ENCODE data around the gene RBP4. TPM values are rescaled to one million over a fixed set of nuclear protein-coding genes. Genes with fewer than 3 reads are reported as not detected.

Gene RBP4
- total and polyA plus RNA-seq, 4 donors, result 2.3 to 8.6 (median 5.5) TPM

DNA sequence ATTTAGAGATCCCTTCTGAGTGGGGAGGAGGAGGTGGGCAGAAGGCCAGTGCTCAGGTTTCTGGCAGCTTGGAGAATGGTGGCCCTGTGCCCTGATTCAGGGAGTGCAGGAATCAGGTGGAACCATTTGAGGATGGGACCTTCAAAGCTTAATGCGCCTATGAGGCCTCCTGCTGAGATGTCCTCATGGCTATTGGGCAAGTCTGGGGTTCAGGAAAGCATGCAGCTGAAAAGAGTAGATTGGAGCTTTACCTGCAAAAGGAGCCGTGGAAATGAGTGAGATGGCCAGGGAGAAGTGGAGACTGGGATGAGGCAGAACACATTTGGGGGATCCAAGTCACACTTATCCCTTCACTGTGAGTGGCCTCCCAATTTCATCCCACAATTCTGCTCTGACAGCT, 28.4 kb downstream of the RBP4 start:
- Histone ChIP-seq H3K36me3 (ENCODE audit: control insufficient read depth, insufficient read depth, low read length) (no peaks in the 10 kb centered on the region), H3K4me3 (ENCODE audit: low read depth, low read length) (no peak overlapping the region), H3K27ac (ENCODE audit: low read depth, low read length) (no peak overlapping the region), H3K9me3 (ENCODE audit: control insufficient read depth, insufficient read depth, low read length) (no peaks in the 10 kb centered on the region), H3K4me1 (ENCODE audit: control insufficient read depth, insufficient read depth, low read length) (peaks cover 9% of the 10 kb centered on the region), H3K27me3 (ENCODE audit: control insufficient read depth, insufficient read depth, low read length) (peaks cover 20% of the 10 kb centered on the region)
- DNase-seq (ENCODE audit: low read depth in 4 of 6, low spot score in 6 of 6), result no peak
- WGBS (ENCODE audit: insufficient coverage), result 97% methylated on average over 2 of the region's 2 CpGs

DNA sequence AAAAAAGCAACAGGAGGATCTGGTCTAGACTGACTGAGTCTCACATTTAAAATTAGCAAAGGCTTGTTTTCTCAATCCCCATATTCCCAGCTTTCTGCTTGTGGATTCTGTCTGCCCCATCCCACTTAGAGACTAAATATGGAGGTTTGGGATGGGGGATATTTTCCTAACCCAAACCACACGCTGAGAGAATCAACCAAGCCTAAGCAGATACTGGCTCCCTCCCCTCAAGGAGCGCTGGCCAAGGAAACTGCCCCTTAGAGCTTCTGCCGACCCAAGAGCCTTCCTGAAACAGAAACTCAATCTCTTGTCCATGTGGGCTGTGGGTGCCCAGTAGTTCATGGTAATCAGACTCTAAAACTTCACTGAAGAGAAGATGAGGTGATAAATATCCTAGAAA, 30.7 kb downstream of the RBP4 start:
- no peak for DNase-seq (ENCODE audit: low read depth in 4 of 6, low spot score in 6 of 6)
- Histone ChIP-seq H3K27me3 (ENCODE audit: control insufficient read depth, insufficient read depth, low read length) (peaks cover 40% of the 10 kb centered on the region), H3K9me3 (ENCODE audit: control insufficient read depth, insufficient read depth, low read length) (no peaks in the 10 kb centered on the region), H3K36me3 (ENCODE audit: control insufficient read depth, insufficient read depth, low read length) (no peaks in the 10 kb centered on the region), H3K4me1 (ENCODE audit: control insufficient read depth, insufficient read depth, low read length) (peaks cover 18% of the 10 kb centered on the region), H3K4me3 (ENCODE audit: low read depth, low read length) (no peak overlapping the region), H3K27ac (ENCODE audit: low read depth, low read length) (no peak overlapping the region)
- 33% methylated on average over 1 of the region's 3 CpGs for WGBS (ENCODE audit: insufficient coverage)

DNA sequence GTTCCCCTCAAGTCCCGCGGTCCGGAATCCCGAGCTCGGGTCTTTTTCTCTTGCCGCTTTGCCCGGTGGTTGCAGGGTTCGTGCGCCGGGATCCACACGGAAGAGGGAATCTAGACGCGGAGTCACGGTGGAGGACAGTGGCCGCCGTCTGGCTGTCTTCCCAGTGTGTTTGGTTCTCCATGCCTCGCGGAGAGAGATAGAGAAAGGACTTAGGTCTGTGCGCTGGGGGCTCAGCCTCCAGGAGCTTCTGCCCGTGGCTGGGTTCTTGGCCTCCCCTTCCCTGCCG, 33.0 kb downstream of the RBP4 start:
- no peak overlapping the region for H3K4me3 ChIP-seq (ENCODE audit: low read depth, low read length)
- H3K27me3 ChIP-seq (ENCODE audit: control insufficient read depth, insufficient read depth, low read length), result peaks cover 42% of the 10 kb centered on the region
- 3% methylated on average over 17 of the region's 21 CpGs for WGBS (ENCODE audit: insufficient coverage)
- no peaks in the 10 kb centered on the region for H3K36me3 ChIP-seq (ENCODE audit: control insufficient read depth, insufficient read depth, low read length)
- H3K4me1 ChIP-seq (ENCODE audit: control insufficient read depth, insufficient read depth, low read length), result peaks cover 17% of the 10 kb centered on the region
- no peaks in the 10 kb centered on the region for H3K9me3 ChIP-seq (ENCODE audit: control insufficient read depth, insufficient read depth, low read length)
- no peak overlapping the region for H3K27ac ChIP-seq (ENCODE audit: low read depth, low read length)
- no peak for DNase-seq (ENCODE audit: low read depth in 4 of 6, low spot score in 6 of 6)

DNA sequence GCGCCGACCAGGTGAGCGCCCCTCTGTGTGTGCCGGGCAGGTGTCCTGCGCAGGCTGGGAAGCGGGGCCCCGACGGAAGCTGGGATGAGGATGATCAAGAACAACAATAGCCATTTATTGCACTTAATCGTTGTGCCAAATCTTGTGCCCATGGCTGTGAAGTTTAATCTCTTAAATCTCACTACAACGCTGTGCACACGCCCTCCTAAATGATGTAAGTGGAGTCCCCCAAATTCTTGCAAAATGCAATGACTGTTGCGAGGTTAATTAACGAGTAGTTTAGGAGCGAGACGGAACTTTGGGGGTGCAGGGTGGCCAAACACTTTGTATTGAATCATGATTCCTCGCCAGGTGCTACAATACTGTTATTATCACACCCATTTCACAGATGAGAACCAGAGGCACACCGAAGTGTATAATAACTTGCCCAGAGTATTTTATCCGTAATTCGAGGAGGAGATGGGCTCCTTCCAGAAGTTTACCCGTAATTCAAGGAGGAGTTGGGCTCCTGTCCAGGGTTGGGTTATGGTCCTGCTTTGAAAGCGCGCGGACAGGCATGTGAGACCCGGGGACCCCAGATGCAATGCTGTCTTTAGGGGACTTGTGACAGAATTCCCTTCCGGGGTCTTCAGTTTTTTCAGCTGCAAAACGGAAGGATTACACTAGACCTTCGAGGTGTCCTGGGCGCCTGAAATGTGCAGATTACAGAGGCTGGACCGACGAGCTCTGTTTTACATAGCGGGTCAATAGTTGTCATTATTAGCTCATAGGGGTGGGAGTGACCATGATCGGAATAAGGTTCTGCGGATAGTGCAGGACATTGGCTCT, 33.5 kb downstream of the RBP4 start:
- Histone ChIP-seq H3K4me1 (ENCODE audit: control insufficient read depth, insufficient read depth, low read length) (peaks cover 13% of the 10 kb centered on the region), H3K9me3 (ENCODE audit: control insufficient read depth, insufficient read depth, low read length) (no peaks in the 10 kb centered on the region), H3K4me3 (ENCODE audit: low read depth, low read length) (no peak overlapping the region), H3K36me3 (ENCODE audit: control insufficient read depth, insufficient read depth, low read length) (no peaks in the 10 kb centered on the region), H3K27ac (ENCODE audit: low read depth, low read length) (no peak overlapping the region), H3K27me3 (ENCODE audit: control insufficient read depth, insufficient read depth, low read length) (peaks cover 42% of the 10 kb centered on the region)
- WGBS (ENCODE audit: insufficient coverage), result 14% methylated on average over 24 of the region's 33 CpGs
- no peak for DNase-seq (ENCODE audit: low read depth in 4 of 6, low spot score in 6 of 6)

DNA sequence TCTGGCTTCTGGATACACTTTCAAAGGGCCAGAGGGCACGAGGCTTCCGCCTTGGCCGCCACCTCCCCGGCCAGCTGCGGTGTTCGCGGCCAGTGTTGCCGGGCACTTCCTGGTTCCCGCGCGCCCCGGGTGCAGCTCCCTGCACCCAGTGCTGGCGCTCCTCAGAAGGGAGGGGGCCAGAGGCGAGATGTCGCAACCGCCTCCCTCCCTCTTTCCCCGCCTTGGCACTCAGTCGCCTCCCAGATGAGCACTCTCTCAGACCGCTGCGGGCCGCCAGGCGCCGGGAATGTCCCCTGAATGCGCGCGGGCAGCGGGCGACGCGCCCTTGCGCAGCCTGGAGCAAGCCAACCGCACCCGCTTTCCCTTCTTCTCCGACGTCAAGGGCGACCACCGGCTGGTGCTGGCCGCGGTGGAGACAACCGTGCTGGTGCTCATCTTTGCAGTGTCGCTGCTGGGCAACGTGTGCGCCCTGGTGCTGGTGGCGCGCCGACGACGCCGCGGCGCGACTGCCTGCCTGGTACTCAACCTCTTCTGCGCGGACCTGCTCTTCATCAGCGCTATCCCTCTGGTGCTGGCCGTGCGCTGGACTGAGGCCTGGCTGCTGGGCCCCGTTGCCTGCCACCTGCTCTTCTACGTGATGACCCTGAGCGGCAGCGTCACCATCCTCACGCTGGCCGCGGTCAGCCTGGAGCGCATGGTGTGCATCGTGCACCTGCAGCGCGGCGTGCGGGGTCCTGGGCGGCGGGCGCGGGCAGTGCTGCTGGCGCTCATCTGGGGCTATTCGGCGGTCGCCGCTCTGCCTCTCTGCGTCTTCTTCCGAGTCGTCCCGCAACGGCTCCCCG, 34.4 kb downstream of the RBP4 start, which contains the start of gene FFAR4:
Gene FFAR4 (plus strand): TSS at position 231 of the 842 bp plus-strand sequence. CDS start 56 bp downstream, at position 287.
- H3K27ac ChIP-seq (ENCODE audit: low read depth, low read length), result no peak within 1 kb of the TSS
- H3K4me1 ChIP-seq (ENCODE audit: control insufficient read depth, insufficient read depth, low read length), result peaks cover 13% of the 10 kb centered on the region
- peak in 2 of 6 donors; percentile 25 to 34 for DNase-seq (ENCODE audit: low read depth in 4 of 6, low spot score in 6 of 6)
- no peaks in the 10 kb centered on the region for H3K36me3 ChIP-seq (ENCODE audit: control insufficient read depth, insufficient read depth, low read length)
- H3K4me3 ChIP-seq (ENCODE audit: low read depth, low read length), result no peak within 1 kb of the TSS
- H3K9me3 ChIP-seq (ENCODE audit: control insufficient read depth, insufficient read depth, low read length), result no peaks in the 10 kb centered on the region
- under 1% methylated on average over 85 of the region's 85 CpGs for WGBS (ENCODE audit: insufficient coverage)
- peaks cover 42% of the 10 kb centered on the region for H3K27me3 ChIP-seq (ENCODE audit: control insufficient read depth, insufficient read depth, low read length)

DNA sequence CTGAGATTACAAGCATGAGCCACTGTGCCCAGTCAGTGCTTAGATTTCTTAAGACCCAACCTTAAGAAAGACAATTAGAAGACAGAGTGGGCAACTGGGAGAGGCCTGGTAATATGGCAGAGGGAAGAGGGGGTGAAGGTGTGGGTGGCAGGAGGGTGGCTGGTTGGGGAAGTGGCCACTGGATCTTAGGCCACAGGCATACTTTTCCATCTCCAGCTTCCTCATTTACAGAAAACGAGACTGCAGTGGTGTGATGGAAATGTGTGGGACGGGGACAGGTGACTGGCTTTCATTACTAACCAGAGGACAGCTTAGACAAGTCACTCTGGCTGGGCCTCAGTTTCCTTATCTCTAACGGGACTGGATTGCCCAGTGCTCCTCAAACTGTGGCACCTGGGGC, 35.6 kb downstream of the RBP4 start:
- Histone ChIP-seq H3K4me3 (ENCODE audit: low read depth, low read length) (no peak overlapping the region), H3K9me3 (ENCODE audit: control insufficient read depth, insufficient read depth, low read length) (no peaks in the 10 kb centered on the region), H3K4me1 (ENCODE audit: control insufficient read depth, insufficient read depth, low read length) (peaks cover 13% of the 10 kb centered on the region), H3K36me3 (ENCODE audit: control insufficient read depth, insufficient read depth, low read length) (no peaks in the 10 kb centered on the region), H3K27me3 (ENCODE audit: control insufficient read depth, insufficient read depth, low read length) (peaks cover 40% of the 10 kb centered on the region), H3K27ac (ENCODE audit: low read depth, low read length) (no peak overlapping the region)
- 56% methylated on average over 2 of the region's 3 CpGs for WGBS (ENCODE audit: insufficient coverage)
- no peak for DNase-seq (ENCODE audit: low read depth in 4 of 6, low spot score in 6 of 6)

DNA sequence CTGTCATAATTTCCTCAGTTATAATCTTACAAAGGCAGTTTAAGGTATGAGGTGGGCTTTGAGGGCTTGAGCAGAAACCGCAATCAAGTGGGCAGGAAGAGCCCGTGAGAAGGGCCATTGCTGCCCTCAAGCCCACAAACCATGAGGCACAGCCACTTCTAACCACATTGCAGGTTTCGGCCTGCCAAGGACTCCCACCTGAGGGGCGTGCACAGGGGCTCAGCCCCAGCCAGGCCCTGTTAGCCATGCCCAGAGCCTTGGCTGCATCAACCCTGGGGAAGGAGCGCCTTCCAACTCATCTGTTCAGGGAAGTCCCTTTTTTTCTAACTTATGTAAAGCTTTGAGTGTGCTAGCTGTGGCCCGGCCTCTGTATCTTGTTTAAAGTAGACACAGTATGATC, 40.5 kb downstream of the RBP4 start:
- H3K9me3 ChIP-seq (ENCODE audit: control insufficient read depth, insufficient read depth, low read length), result no peaks in the 10 kb centered on the region
- no peak overlapping the region for H3K4me3 ChIP-seq (ENCODE audit: low read depth, low read length)
- H3K27me3 ChIP-seq (ENCODE audit: control insufficient read depth, insufficient read depth, low read length), result peaks cover 3% of the 10 kb centered on the region
- H3K4me1 ChIP-seq (ENCODE audit: control insufficient read depth, insufficient read depth, low read length), result no peaks in the 10 kb centered on the region
- no peak overlapping the region for H3K27ac ChIP-seq (ENCODE audit: low read depth, low read length)
- WGBS (ENCODE audit: insufficient coverage), result 92% methylated on average over 4 of the region's 6 CpGs
- DNase-seq (ENCODE audit: low read depth in 4 of 6, low spot score in 6 of 6), result no peak
- H3K36me3 ChIP-seq (ENCODE audit: control insufficient read depth, insufficient read depth, low read length), result no peaks in the 10 kb centered on the region

DNA sequence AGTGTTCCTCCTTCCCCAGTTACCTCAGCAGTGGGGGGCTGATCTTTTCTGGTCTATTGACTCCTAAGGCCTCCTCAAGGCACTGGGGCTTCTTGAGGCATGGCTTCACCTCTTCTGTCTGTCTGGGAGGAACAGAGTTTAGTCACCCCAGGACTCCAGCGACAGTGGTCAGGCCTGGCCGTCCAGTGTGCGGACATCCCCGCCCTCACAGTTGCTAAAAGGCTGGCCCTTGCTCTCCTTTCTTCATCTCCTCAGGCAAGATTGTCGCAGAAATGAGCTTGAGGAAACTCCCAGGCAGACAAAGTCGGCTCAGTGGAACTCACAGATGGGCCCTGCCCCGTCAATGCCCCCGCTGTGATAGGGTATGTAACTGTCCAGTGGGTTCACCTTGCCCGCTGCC, 41.5 kb downstream of the RBP4 start:
- DNase-seq (ENCODE audit: low read depth in 4 of 6, low spot score in 6 of 6), result no peak
- no peaks in the 10 kb centered on the region for H3K9me3 ChIP-seq (ENCODE audit: control insufficient read depth, insufficient read depth, low read length)
- H3K36me3 ChIP-seq (ENCODE audit: control insufficient read depth, insufficient read depth, low read length), result no peaks in the 10 kb centered on the region
- H3K4me3 ChIP-seq (ENCODE audit: low read depth, low read length), result no peak overlapping the region
- no peaks in the 10 kb centered on the region for H3K4me1 ChIP-seq (ENCODE audit: control insufficient read depth, insufficient read depth, low read length)
- no peak overlapping the region for H3K27ac ChIP-seq (ENCODE audit: low read depth, low read length)
- H3K27me3 ChIP-seq (ENCODE audit: control insufficient read depth, insufficient read depth, low read length), result no peaks in the 10 kb centered on the region
- WGBS (ENCODE audit: insufficient coverage), result 87% methylated on average over 9 of the region's 9 CpGs

DNA sequence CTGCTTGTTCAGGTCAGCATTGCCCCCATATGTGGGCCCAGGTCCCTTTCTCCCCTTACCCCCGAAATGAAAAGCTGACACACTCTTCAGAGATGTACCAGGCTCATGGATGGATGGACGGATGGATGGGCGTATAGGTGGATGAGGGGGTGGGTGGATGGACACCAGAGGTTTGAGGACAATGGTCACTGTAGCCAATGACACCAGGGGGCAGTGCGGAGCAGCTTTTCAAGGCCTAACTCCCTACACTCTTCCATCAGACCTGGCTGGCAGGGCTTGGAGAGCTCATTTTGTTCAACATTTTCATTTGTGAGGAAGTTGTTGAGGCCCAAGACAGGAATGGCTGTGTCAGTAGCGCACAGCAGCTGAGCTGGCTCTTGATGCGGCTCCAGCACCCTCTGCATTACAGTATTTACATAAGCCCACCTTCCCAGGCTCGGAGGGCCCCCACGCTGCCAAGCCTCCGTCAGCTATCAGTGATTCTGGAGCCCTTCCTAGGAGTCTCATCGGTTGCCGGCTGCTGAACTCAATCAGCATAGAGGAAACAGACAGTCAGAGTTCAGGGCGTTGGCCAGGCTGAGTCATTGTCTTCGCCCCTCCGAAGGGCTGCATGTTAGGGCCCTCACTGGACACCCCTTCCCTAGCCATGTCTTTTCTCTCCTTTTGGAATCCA, 46.1 kb downstream of the RBP4 start:
- H3K4me3 ChIP-seq (ENCODE audit: low read depth, low read length), result no peak overlapping the region
- WGBS (ENCODE audit: insufficient coverage), result 57% methylated on average over 12 of the region's 14 CpGs
- H3K27ac ChIP-seq (ENCODE audit: low read depth, low read length), result no peak overlapping the region
- H3K9me3 ChIP-seq (ENCODE audit: control insufficient read depth, insufficient read depth, low read length), result no peaks in the 10 kb centered on the region
- DNase-seq (ENCODE audit: low read depth in 4 of 6, low spot score in 6 of 6), result peak in 3 of 6 donors; percentile 26 to 71 (median 53)
- H3K36me3 ChIP-seq (ENCODE audit: control insufficient read depth, insufficient read depth, low read length), result no peaks in the 10 kb centered on the region
- H3K27me3 ChIP-seq (ENCODE audit: control insufficient read depth, insufficient read depth, low read length), result no peaks in the 10 kb centered on the region
- H3K4me1 ChIP-seq (ENCODE audit: control insufficient read depth, insufficient read depth, low read length), result no peaks in the 10 kb centered on the region

All from spinal cord (tissue), 10 donors.